ENCODE measurements around the gene RAB31. TPM values are rescaled to one million over a fixed set of nuclear protein-coding genes. Genes with fewer than 3 reads are reported as not detected.

Gene RAB31
- total RNA-seq, 4 donors from 2014 or later: 27.1 to 54.4 (median 44.3) TPM

GRCh38 chr18:9869715-9870430 lies 161.8 kb downstream of the RAB31 start:
- 55 to 61% methylated on average over 9 of the region's 9 CpGs for WGBS, 2 donors
- TF ChIP-seq POLR2A (IDR thresholded peaks at IDR 0.05) (no peak), EP300 (IDR thresholded peaks at IDR 0.05) (no peak), CTCF (IDR thresholded peaks at IDR 0.05) (no peak)
- Histone ChIP-seq H3K4me3 (no peak overlapping the region), H3K27me3 (no peaks in the 10 kb centered on the region), H3K36me3 (no peaks in the 10 kb centered on the region), H3K9me3 (peaks cover 0 to 14% (median 0%) of the 10 kb centered on the region in 4 donors), H3K4me1 (peaks cover 0 to 6% (median 0%) of the 10 kb centered on the region in 4 donors), H3K27ac (no peak overlapping the region)
- no peak for DNase-seq (ENCODE audit: low spot score in 2 of 2)

GRCh38 chr18:9870431-9871008 lies 162.4 kb downstream of the RAB31 start:
- peaks cover 0 to 8% (median 0%) of the 10 kb centered on the region in 4 donors for H3K9me3 ChIP-seq
- H3K36me3 ChIP-seq: no peaks in the 10 kb centered on the region
- no peaks in the 10 kb centered on the region for H3K27me3 ChIP-seq
- DNase-seq (ENCODE audit: low spot score in 2 of 2): no peak
- TF ChIP-seq EP300 (IDR thresholded peaks at IDR 0.05) (no peak), POLR2A (IDR thresholded peaks at IDR 0.05) (no peak), CTCF (IDR thresholded peaks at IDR 0.05) (no peak)
- H3K4me1 ChIP-seq: peaks cover 0 to 6% (median 0%) of the 10 kb centered on the region in 4 donors
- H3K27ac ChIP-seq: no peak overlapping the region
- WGBS, 2 donors: 73 to 78% methylated on average over 4 of the region's 4 CpGs
- H3K4me3 ChIP-seq: no peak overlapping the region

- WGBS, 2 donors: 80 to 86% methylated on average over 6 of the region's 6 CpGs
- Histone ChIP-seq H3K27ac (no peak overlapping the region), H3K4me1 (peaks cover 0 to 8% (median 0%) of the 10 kb centered on the region in 4 donors), H3K9me3 (peaks cover 0 to 1% (median 0%) of the 10 kb centered on the region in 4 donors), H3K36me3 (no peaks in the 10 kb centered on the region), H3K4me3 (no peak overlapping the region), H3K27me3 (no peaks in the 10 kb centered on the region)
- no peak for TF ChIP-seq EP300 (IDR thresholded peaks at IDR 0.05)
- TF ChIP-seq POLR2A (IDR thresholded peaks at IDR 0.05): no peak
- no peak for TF ChIP-seq CTCF (IDR thresholded peaks at IDR 0.05)
- no peak for DNase-seq (ENCODE audit: low spot score in 2 of 2)
Observed at GRCh38 chr18:9871244-9871746, 163.2 kb downstream of the RAB31 start.

GRCh38 chr18:9872823-9873222 lies 164.7 kb downstream of the RAB31 start:
- Histone ChIP-seq H3K9me3 (no peaks in the 10 kb centered on the region), H3K27ac (no peak overlapping the region)

More at GRCh38 chr18:9872823-9873222, 164.7 kb downstream of the RAB31 start:
- H3K36me3 ChIP-seq: no peaks in the 10 kb centered on the region
- no peaks in the 10 kb centered on the region for H3K27me3 ChIP-seq
- no peak overlapping the region for H3K4me3 ChIP-seq
- peaks cover 0 to 20% (median 0%) of the 10 kb centered on the region in 4 donors for H3K4me1 ChIP-seq
- no peak for DNase-seq (ENCODE audit: low spot score in 2 of 2)
- TF ChIP-seq EP300 (IDR thresholded peaks at IDR 0.05) (no peak), POLR2A (IDR thresholded peaks at IDR 0.05) (no peak), CTCF (IDR thresholded peaks at IDR 0.05) (no peak)

All from tibial nerve (tissue), 4 donors.